Stimulated activated CD8-positive, alpha-beta memory T cell treated with anti-CD3 and anti-CD28 coated beads, Interleukin-4, amount 100 ng/mL, for 1 hour (primary cell): Measurements from ENCODE around the gene TRAM2.
A peak's percentile ranks its signal among the peaks of the same experiment; 100 is the strongest.

Experiments used
- DNase-seq, 2 donors: peaks; one replicate each; pipeline ENCODE4 v3.0.0-alpha.2; 2020; ENCODE audit warnings: low read depth in 2 of 2, low spot score in 1 of 2

Gene TRAM2

DNA sequence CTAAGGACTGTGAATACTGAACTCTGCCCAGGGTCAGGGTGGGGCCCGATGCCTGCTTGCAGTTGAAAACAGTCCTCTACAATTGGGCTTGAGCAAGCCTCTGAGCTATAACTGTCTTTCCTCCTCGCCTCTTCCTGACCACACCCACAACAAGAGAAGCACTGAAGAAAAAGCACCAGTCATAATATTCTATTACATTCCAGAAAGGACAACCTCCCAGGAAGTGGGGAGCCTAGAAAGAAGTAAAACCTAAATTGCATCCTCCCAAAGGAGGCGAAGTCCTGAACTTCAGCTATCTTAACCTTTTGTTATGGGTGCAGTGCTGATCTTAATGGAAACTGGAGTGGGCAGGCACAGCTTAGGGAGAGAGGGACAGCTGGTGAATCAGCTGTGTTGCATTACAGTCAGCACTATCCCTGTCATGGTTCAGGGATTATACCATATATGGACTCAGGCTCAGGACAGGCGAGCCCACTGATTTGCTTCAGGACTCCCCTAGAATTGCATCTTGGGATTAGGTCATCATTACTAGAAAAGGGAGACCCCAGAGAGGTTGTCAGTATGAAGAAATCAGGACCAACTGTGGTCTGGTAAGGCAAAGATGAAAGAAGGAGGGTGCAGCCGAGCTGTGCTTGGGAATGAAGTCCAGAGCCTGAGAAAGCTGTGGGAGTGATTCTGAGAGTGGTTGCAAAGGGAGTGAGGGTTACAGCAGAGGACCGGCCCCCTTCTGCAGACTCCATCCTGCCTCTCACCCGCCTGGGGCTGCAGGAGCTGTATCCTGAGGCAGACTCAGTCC is 18.3 kb upstream of the TRAM2 start:
- DNase-seq, result no peak

- no peak for DNase-seq
Observed at GRCh38 chr6:52594221-52594620, 17.4 kb upstream of the TRAM2 start.

DNA sequence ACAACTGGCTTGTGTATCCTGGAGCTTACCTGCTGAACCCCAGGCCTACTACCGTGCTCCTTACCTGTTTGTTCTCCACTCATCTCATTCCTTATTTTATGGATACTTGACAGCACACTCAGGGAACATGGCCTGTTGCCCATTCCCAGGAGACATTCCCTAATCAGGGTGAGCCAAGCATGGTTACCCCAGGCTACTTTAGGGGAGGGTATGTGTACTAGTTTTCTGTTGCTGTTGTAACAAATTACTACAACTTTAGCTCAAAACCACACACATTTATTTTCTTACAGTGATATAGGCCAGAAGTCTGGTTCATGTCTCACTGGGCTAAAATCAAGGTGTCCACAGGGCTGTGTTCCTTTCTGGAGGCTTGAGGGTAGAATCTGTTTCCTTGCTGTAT is 15.0 kb upstream of the TRAM2 start:
- DNase-seq, result no peak

GRCh38 chr6:52590152-52590891 is 13.5 kb upstream of the TRAM2 start:
- no peak for DNase-seq

GRCh38 chr6:52588710-52589091 is 11.8 kb upstream of the TRAM2 start:
- DNase-seq, result no peak

GRCh38 chr6:52588087-52588709 is 11.3 kb upstream of the TRAM2 start:
- DNase-seq, result no peak

GRCh38 chr6:52587001-52587400 is 10.1 kb upstream of the TRAM2 start:
- no peak for DNase-seq

DNA sequence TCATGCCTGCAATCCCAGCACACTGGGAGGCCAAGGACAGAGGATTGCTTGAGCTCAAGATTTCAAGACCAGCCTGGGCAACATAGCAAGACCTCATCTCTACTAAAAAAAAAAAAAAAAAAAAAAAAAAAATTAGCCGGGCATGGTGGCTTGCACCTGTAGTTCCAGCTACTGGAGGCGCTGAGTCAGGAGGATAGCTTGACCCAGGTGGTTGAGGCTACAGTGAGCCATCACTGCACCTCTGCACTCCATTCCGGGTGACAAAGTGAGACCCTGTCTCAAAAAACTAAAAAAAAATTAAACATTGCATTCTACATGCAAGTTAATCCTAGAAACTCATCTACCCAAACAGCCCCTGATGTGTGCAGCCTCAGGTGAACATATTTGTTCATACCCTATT is 7.3 kb upstream of the TRAM2 start:
- no peak for DNase-seq

- DNase-seq, result no peak
Observed at GRCh38 chr6:52582996-52583395, 6.1 kb upstream of the TRAM2 start.

DNA sequence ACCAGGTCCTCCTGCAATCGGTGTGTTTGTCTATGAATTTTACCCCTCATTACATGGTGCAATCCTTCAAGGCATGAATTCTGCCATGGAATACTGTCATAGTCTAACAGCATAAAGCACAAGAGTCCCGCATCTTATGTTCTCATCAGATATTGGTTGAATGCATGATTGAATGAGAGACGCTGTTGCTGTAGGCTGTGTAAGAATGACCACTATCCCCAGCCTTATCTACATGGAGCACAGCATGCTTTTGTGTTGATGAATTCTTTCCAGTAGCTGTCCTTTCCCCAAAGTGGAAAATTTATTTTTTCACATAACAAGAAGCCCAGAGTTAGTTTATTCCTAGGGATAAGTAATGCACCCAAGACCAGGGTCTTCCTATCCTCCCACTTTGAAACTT is 5.6 kb upstream of the TRAM2 start:
- DNase-seq, result no peak

DNA sequence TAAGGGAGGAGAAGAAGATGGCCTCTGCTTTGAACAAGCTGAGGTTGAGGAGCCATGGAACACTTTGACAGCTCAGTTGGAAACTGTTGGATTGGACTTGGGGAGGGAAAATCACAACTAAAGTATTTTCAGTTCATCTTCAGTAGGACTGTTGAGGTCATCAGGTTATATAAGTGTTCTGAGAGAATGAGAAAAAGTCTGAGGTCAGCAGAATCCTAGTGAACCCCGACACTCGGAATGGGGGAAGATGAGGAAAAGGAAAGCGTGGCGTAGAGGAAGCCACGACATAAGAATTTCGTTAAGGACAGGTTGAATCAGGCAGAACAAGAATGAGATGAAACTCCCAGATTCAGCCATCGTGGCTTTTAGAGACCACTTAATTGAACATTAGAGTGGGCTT is 4.0 kb upstream of the TRAM2 start:
- DNase-seq, result no peak

DNA sequence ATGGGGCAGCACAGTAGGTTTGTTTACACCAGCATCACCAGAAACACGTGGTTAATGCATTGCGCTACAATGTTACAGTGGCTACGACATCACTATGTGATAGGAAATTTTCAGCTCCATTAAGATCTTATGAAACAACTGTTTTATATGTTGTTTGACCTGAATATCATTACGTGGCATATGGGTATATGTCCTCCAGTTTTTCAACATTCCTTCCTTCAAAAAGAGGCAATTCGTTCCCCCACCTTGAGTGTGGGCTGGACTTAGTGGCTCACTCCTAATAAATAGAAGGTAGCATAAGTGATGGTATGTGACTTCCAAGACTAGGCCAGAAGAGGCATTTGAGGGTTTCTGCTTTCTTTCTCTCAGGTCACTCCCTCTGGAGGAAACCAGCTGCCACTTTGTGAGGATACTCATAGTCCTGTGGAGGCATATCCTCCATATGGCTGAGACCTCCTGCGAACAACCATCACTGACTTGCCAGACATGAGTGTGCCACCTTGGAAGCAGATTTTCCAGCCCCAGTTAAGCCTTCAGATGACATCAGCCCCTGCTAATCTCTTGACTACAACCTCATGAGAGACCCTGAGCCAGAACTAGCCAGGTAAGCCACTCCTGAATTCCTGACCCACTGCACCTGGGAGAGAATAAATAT is 2.3 kb upstream of the TRAM2 start:
- no peak for DNase-seq

DNA sequence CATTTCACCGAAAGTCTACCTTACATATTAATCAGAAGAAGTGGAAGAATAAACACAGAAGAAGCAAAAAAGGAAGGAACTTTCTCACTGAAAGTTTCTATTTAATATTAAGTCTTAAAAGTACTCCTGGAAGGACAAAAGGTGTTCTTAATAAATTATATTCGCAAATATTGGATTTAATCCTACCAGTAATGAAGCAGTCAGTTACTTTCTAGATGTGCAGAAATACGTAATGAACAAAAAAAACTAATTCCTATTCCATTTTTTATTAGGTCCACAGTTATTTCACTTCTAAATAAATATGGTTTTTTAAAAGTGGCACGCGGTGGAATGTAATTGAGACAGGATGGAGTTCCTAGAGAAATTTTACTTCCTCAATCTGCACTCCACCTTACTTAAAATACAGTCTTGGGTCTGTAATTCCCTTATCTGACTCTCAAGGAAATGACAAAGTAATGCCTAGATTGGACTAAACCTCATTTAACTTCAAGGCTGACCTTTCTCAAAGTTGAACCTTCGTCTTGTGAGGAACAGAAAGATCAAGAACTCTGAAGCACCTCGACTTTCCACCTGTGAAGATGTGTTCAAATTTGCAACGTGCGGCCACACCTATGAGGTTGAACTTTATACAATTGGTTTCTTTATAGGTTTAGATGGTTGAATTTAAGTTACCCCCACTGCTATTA is 1.1 kb upstream of the TRAM2 start:
- DNase-seq, result no peak

- peak in 1 of 2 donors; percentile 20 for DNase-seq
Observed at GRCh38 chr6:52576392-52577021, 353 bp downstream of the TRAM2 start.

GRCh38 chr6:52576054-52576391 is 837 bp downstream of the TRAM2 start:
- no peak for DNase-seq

DNA sequence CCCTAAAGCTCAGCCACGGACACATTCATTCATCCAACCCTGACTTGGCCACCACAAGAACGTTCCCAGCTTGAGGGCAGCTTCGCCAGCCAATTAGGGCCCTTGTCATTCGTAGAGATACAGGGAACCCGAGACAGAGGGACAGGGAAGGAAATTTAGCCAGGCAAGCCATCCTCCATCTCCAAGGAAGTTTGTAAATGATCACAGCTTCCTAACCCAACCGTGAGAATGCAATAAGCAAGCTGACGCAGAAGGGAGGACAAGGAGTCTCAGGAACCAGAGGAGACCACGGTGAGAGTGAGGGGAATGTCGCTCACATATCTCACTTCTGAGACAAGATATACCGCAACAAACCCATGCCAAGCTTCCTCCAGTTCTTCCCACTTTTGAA is 1.4 kb downstream of the TRAM2 start:
- no peak for DNase-seq

DNA sequence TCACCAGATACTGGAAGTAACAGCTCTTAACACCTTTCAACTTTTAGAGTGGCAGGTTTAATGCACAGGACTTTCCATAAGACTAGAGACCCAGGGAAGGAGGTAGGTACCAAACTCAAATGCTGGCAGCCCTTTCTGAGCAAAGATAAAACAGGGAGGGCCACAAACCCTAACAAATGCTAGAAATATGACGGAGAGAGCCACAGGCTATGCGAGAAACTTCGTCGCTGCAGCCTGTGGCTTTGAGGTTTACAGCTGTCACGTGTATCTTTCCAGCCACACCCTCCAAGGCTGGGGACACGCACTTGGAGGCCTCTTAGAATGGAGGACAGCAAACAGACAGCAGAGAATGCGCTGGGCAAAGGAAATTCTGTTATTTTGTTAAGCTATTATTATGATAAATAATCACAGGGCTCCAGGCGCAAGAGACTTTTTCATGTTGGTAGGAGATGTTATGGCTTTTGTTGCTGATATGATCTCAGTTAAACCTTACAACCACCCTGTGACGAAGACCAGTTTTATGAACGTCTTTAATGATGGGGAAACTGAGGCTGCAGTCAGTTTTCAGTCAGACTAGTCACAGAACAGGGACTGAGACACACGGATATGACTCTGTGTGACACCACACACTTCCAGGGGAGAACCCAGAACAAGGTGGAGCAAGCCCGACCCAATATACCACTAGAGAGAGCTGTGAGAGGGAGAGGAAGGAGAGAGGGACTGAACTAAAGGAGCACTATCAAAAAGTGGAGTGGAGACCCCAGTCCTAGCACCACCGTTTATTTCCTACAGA is 2.0 kb downstream of the TRAM2 start:
- DNase-seq, result peak; percentile 24 to 44

- DNase-seq, result no peak
Observed at GRCh38 chr6:52573295-52573694, 3.6 kb downstream of the TRAM2 start.

GRCh38 chr6:52572536-52572935 is 4.3 kb downstream of the TRAM2 start:
- DNase-seq, result no peak
